NCI-H446 (cell line): ENCODE results near the gene MYORG.
A peak's percentile ranks its signal among the peaks of the same experiment; 100 is the strongest.
"Not testable (repeated sequence)": the region's sequence is repeated elsewhere in the genome, so short reads cannot be mapped to it uniquely, and the experiment has no call there.

Experiments used
- DNase-seq, 2 experiments: peaks; one replicate each; lab custom pipeline; 2025; lab: John Stamatoyannopoulos, UW

MYORG gene

DNA sequence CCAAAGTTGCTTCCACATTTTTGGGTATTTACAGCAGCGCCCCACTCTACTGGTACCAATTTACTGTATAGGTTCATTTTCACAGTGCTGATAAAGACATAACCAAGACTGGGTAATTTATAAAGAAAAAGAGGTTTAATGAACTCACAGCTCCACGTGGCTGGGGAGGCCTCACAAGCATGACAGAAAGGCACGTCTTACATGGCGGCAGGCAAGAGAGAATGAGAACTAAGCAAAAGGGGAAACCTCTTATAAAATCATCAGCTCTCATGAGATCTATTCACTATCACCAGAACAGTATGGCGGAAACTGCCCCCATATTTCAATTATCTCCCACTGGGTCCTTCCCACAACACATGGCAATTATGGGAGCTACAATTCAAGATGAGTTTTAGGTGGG lies 7.9 kb downstream of the MYORG start:
- DNase-seq = not testable (repeated sequence)

DNA sequence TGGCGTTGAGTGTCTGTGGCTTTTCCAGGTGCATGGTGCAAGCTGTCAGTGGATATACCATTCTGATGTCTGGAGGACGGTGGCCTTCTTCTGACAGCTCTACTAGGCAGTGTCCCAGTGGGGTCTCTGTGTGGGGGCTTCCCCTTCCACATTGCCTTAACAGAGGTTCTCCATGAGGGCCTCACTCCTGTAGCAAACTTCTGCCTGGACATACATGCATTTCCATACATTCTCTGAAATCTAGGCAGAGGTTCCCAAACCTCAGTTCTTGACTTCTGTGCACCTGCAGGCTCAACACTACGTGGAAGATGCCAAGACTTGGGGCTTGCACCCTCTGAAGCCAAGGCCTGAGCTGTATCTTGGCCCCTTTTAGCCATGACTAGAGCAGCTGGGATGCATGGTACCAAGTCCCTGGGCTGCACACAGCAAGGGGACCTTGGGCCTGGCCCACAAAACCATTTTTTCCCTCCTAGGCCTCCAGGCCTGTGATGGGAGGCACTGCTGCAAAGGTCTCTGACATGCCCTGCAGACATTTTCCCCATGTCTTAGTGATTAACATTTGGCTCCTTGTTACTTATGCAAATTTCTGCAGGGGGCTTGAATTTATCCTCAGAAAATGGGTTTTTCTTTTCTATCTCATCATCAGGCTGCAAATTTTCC lies 8.8 kb downstream of the MYORG start:
- not testable (repeated sequence) for DNase-seq

DNA sequence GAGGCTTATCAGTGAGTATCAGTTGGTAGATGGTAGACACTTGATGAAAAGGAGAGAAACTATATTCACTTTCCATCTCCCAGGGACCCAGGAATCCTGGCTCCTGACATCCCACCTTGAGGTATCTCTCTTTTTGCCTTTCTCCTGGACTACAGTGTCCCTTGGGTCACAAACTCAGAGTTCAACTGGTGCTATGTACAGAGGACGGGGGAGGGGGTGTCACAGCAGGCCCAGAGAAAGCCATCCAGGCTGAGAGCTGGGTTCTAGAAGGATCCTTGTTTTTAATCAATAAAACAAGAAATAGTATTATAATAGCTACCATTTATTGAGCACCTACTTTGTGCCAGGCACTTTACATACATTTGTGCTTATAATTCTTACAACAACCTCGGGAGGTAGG lies 10.3 kb downstream of the MYORG start:
- DNase-seq = no peak

DNA sequence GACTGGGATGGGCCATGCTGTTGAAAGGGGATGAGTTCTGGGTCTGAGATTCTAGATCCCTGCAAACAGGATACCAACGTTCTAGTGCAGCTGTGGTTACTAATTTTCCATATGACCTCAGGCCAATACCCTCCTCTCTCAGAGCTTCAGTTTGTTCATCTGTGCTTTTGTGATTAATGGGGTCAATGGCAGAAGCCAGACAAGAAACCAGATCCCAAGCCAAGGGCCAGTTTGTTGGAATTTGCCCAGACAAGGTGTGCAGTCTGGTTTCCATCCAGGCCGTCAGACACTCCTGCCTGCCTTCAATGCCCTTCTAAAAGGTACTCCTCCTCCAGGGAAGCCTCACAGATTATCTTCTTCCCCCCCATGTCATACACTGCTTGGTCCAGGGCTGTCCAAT lies 11.4 kb downstream of the MYORG start:
- DNase-seq = no peak

DNA sequence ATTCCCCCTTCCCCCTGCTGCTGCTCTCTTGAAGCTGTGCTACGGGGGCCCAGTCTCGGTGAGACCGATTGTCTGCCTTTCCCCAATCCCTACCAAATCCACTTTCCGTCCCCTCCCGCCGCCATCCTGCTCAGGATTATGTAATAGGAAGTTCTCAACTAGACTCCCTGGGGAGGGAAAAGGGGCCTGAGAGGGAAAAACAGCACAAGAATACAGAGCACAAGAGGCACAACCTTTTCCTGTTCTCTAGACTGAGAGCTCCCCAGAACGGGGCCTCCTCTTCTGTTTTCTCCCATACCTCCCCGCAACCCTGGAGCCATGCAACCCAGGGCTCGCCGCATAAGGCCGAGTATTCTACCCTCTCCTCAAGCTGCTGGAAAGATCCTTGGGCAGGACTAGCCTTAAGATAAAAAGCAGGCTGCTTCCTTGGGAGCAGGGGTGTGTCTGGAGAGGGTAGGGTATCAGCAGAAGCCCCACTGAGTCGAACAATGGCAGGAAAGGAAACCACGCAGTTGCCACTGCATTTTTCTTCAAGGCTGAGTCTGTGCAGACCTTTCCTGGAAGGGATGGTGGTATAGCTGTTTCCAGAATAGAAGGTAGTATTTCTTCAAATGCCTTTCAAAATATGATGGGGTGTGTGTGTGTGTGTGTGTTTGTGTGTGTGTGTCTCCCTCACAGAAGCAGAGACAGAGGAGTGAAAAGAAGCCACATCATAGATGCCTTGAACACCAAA lies 12.9 kb downstream of the MYORG start:
- DNase-seq = no peak

DNA sequence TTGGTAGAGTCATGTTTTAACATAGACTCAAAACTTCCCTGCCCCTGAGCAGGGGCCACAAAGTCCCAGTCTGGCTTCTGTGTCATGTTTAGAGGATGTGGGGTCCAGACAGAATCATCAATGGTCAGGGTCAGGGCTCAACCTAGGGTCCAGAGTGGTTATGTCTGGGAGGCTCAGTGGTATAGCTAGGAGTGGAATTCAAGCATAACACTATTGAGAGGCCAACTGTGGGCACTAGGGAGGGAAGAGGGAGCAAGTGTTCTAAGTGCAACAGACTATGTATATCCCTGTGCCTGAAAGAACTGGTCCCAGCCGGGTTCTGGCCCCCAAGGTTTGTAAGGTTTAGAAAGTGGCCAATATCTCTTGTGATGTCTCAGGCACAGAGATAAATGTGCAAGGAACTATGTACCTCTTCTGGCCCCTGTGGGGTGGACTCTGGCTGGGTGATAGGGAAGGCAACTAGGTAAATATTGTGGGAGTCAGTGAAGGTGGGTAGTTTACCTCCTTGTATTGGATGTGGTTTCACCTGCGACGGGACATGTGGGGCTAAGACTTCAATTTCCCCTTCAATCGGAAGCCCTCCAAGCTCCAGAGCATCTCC lies 14.0 kb downstream of the MYORG start:
- no peak for DNase-seq

DNA sequence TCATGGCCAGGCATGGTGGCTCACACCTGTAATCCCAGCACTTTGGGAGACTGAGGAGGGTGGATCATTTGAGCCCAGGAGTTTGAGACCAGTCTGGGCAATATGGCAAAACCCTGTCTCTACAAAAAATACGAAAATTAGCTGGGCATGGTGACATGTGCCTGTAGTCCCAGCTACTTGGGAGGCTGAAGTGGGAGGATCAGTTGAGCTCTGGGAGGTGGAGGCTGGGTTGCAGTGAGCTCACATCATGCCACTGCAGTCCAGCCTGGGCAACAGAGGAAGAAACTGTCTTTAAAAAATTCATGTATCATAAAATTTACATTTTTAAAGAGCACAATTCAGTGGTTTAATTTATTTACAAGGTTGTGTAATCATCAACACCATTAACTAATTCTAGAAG lies 23.7 kb downstream of the MYORG start:
- DNase-seq = not testable (repeated sequence)

DNA sequence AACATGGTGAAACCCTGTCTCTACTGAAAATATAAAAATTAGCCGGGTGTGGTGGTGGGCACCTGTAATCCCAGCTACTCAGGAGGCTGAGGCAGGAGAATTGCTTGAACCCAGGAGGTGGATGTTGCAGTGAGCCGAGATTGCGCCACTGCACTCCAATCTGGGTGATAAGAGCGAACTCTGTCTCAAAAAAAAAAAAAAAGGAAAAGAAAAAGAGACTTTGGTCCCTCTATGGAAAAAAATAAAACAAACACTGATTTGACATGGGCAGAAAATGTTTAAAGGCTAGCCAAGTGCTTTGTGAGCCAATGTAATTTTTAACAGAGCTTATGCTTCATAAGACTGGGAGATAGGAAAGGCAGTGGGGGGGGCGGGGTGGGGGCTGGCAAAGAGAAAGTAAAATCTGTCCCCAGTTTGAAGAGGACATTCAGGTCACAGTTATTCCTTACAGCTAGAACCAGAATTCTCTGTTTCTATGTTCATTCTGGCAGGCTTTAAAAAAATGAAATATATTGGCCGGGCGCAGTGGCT lies 24.5 kb downstream of the MYORG start:
- not testable (repeated sequence) for DNase-seq

DNA sequence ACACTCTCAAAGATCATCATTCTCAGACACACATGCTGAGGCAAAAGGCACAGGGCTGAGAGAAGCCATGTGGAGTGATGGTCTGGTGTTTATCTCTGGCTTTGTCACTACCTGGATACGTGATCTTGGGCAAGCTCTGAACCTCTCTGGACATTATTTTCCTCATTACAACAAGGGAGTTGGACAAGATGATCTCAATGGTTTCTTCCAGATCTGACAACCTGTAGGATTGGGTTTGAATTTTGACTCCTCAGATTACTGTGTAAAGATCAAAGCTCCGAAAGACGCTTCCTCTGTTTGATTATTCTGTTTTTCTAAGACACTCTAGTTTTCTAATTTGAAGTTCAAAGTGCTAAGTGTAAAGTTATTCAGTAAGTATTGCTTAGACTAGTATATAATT lies 27.4 kb downstream of the MYORG start:
- no peak for DNase-seq

DNA sequence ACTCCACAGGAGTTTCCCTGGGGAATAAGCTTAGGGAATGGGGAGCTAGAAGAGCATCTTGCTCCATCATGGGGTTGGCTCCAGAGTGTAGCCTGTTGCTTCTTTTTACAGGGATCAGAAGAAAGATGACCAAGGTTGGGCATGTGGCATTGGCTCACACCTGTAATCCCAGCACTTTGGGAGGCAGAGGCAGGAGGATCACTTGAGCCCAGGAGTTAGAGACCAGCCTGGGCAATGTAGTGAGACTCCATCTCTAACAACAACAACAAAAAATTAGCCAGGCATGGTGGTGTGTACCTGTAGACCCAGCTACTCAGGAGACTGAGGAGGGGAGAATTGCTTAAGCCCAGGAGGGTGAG lies 28.9 kb downstream of the MYORG start:
- no peak for DNase-seq

DNA sequence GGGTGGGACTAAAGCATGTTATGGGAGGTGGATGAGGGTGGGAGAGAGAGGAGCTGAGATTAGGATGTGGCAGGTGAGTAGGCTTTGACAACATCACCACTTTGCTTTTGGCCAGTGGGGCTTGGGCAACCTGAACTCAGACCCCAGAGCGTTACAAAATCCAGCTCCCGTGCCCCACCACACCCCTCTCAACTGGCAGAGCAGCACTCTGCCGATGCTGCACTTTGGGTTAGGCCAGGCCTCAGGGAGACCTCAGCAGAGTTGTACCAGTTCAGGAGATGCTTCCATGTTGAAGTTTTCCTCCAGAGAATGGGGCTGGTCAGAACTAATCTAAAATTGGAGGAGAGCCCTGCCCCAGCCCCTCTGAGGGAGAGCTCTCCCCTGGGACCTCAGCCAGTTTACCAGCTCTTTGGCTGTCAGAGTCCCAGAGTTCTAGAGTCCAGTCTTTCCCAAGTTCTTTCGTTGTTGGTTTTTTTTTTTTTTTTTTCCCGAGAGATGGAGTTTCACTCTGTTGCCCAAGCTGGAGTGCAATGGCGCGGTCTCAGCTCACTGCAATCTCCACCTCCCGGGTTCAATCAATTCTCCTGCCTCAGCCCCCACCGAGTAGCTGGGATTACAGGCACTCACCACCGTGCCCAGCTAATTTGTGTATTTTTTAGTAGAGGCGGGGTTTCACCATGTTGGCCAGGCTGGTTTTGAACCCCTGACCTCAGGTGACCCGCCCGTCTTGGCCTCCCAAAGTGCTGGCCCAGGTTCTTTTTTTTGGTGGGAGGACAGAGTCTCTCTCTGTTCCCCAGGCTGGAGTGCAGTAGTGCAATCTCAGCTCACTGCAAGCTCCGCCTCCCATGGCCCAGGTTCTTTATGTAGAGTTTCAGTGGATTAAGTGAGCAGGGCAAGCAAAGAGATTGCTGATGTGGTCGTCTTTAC lies 29.6 kb downstream of the MYORG start:
- no peak for DNase-seq

DNA sequence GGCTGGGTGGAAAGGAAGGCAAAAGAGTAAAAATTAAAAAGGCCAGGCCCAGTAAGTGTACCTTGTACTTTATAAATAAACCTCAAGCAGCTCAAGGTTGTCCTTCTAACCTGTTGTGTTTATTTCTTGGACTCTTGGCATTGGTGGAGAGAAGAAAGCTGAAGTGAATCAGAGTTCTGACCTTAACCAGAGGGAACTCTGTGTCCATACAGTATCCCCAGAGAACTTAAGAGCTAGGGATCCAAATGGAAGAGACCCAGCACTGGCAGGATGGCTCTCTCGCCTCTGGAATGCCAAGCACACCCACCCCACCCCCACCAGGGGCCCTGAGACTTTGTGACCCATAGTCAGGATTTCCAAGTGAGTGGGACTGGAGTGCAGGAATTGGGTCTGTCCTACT lies 33.1 kb downstream of the MYORG start:
- no peak for DNase-seq

DNA sequence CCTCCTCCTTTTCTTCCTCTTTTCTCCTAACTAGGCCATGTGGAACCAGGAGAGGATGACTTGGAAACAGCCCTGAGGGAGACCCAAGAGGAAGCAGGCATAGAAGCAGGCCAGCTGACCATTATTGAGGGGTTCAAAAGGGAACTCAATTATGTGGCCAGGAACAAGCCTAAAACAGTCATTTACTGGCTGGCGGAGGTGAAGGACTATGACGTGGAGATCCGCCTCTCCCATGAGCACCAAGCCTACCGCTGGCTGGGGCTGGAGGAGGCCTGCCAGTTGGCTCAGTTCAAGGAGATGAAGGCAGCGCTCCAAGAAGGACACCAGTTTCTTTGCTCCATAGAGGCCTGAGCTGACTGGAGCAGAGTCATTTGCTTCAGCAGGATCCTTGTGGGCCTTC lies 33.6 kb downstream of the MYORG start:
- DNase-seq = peak in 1 of 2 experiments; percentile 62

DNA sequence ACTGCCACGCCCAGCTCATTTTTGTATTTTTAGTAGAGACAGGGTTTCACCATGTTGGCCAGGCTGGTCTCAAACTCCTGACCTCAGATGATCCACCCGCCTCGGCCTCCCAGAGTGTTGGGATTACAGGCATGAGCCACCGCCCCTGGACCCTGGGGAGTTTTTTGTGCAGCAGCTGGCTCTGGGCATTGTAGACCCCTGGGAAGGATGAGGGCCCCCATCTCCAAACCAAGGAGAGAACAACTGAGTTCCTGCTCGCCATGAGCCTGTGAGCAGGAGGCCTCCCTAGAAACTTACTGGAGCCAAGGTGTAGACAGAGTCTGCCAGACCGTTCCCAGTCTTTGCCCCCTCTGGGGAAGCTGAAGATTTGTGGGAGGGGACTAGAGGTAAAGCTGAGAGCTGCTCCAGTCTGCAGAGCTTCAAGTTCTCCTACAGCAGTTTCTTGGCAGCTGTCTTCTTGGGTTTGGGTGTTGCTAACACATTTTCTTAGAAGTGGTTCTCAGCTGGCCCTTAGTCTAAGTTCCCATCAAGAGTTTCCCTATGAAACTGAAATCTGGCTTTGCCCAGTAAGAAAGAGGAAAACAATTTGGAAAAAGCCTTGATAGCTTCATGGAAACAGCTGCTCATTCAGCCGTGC lies 34.9 kb downstream of the MYORG start:
- DNase-seq = no peak

DNA sequence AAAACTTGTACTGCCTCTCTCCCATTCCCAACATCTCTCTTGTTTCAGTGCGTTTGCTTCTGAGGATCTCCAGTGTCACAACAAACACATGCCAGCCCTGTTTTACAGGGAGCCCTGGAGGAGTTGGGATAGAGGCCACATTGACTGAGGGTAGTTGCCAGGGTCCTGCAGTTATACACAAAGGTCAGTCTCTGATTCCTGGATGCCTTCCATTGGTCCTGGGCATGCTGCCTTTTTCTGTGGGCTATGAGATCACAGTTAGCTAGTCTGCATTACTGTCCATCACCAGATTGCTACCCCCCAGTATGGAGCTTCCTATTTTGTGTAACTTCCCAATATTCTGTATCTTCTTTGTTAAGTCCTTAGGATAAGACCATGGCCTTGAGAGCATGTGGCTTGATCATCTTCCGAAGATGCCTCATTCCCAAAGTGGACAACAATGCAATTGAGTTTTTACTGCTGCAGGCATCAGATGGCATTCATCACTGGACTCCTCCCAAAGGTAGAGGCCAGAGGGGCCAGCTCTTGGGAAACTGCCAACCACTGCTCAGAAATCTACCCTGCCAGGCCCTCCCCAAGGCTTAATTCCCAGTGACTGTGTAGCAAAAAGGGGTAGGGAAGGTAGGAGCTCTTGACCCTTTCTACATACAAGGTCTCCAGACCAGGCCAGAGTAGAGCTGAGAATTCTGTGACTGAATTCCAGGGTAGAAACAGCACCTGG lies 37.9 kb downstream of the MYORG start:
- DNase-seq = peak in 1 of 2 experiments; percentile 35

DNA sequence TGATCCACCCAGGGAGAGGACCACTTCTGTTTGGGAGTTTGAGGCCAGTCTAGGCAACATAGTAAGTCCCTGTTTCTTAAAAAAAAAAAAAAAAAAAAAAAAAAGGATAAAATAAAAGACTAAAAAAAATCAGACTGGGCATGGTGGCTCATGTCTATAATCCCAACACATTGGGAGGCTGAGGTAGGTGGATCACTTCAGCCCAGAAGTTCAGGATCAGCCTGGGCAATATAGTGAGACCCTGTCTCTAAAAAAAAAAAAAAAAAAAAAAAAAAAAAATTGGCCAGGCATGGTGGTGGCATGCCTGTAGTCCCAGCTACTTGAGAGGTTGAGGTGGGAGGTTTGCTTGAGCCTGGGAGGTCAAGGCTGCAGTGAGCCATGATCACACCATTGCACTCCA lies 38.6 kb downstream of the MYORG start:
- DNase-seq = not testable (repeated sequence)

DNA sequence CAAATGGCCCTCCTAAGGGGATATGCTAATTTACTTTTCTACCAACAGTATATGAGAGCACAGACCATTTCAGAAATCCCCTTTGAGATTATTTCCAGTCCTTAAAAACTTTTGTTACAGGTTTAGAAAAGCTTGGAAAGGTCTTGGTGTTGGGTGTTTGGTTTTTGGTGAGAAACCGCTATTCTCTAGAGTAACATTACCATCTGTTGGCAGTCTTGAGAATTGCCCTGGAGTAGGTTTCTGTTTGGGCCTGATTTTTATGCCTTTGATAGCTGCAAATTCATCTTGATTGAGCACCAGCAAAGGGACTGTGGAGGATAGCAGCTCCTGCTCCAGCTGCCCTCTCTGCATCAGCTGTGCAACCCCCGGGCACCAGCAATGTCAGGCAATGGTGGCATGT lies 39.3 kb downstream of the MYORG start:
- no peak for DNase-seq

DNA sequence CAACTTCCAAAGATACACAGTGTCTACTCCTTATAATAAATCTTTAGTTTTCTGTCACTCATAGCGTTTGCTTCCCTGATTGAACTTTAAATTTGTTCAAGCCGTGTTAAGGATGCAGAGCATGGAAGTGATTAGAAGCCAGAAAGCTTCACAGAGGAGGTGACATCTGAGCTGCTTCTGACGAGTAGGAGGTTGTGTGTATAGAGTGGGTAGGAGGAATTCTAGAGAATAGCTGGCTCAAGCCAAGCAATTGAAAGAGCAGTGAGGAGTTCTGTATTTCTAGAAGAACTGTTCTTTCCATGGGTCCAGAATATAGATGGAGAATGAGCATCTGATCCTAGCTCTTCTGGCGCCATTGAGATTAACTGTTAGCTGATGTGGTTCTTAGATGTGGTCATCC lies 41.3 kb downstream of the MYORG start:
- DNase-seq = no peak

DNA sequence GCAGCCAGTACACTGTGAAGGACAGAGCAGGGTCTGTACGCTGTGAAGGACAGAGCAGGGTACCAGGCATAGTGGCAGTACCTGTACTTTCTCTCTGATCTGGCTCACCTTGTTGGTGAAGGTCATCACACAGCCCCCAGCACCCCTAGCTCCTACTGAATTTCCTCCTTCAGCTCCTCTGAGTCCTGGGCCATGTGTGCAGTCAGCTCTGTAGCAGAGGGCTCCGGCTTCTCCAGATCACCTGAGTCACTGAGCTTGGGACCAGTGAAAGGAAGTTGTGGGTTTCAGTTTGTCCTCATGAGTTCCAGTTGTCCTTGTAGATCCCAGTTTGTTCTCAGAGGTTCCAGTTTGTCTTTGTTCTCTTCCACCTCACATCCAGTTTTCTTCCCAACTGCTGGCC lies 41.8 kb downstream of the MYORG start:
- DNase-seq = no peak

DNA sequence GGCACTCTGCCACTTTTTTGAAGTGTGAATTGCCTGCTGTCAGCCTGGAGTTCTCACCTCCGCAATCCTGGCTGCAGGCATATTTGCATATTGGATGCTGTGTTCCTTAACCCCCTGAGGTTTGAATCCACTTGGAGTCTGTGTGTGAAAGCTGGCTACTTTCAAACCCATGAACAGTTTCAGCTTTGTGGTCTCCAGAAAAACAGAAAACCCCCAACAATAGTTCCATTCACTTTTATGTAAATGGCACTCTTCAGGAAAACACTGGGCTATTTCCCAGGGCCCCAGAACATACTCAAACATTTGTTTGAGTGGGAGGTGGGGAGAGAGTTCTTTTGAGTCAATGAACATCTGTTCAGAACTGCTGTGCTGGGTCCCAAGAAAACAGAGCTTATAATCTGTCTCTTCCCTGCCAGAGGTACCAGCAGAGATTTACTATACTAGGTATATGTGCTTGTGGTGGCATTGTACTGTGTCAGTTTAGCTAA lies 42.3 kb downstream of the MYORG start:
- no peak for DNase-seq

DNA sequence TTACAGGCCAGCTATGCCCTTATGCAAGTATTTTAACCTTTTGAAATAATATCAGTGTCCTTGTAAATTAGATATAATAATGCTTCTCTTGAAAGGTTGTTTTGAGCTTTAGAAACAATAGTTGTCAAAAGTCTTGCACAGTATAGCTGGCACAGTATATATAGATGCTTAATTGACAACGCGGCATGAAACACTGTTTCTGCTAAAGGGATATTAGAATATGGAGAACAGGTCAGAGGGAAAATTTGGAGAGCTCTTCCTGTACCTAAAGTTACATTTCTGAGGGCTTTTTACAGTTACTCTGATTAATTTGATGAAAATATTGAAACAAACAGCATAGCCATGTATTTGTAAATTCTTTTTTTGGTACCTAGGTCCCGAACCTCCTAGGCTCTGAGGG lies 42.9 kb downstream of the MYORG start:
- no peak for DNase-seq
